ENCODE data around the gene CHP1. TPM values are rescaled to one million over a fixed set of nuclear protein-coding genes. Genes with fewer than 3 reads are reported as not detected.
"Not testable (repeated sequence)": the region's sequence is repeated elsewhere in the genome, so short reads cannot be mapped to it uniquely, and the experiment has no call there.

The CHP1 gene
- total RNA-seq, 1 donor from 2014 or later = 77.0 TPM

GRCh38 chr15:41256577-41257038 is 25.5 kb downstream of the CHP1 start:
- Mint-ChIP-seq H3K4me1 (ENCODE audit: low read depth) (peaks cover 11% of the 10 kb centered on the region), H3K36me3 (ENCODE audit: low read depth) (peaks cover 9% of the 10 kb centered on the region), H3K27ac (ENCODE audit: unreplicated experiment) (no peak overlapping the region), H3K9me3 (ENCODE audit: low read depth) (no peaks in the 10 kb centered on the region), H3K27me3 (ENCODE audit: low read depth) (no peaks in the 10 kb centered on the region), H3K4me3 (ENCODE audit: unreplicated experiment) (no peak overlapping the region)
- no peak for TF ChIP-seq CTCF (IDR thresholded peaks at IDR 0.05)
- no peak for DNase-seq (ENCODE audit: low spot score)

GRCh38 chr15:41258750-41259471 is 27.8 kb downstream of the CHP1 start:
- Mint-ChIP-seq H3K27ac (ENCODE audit: unreplicated experiment) (peak overlapping the region; percentile 23), H3K4me3 (ENCODE audit: unreplicated experiment) (no peak overlapping the region), H3K9me3 (ENCODE audit: low read depth) (no peaks in the 10 kb centered on the region), H3K27me3 (ENCODE audit: low read depth) (no peaks in the 10 kb centered on the region), H3K36me3 (ENCODE audit: low read depth) (peaks cover 21% of the 10 kb centered on the region), H3K4me1 (ENCODE audit: low read depth) (peaks cover 11% of the 10 kb centered on the region)
- DNase-seq (ENCODE audit: low spot score) = no peak
- TF ChIP-seq CTCF (IDR thresholded peaks at IDR 0.05) = no peak

- Mint-ChIP-seq H3K27ac (ENCODE audit: unreplicated experiment) (no peak overlapping the region), H3K27me3 (ENCODE audit: low read depth) (no peaks in the 10 kb centered on the region), H3K4me3 (ENCODE audit: unreplicated experiment) (no peak overlapping the region), H3K9me3 (ENCODE audit: low read depth) (no peaks in the 10 kb centered on the region), H3K4me1 (ENCODE audit: low read depth) (peaks cover 11% of the 10 kb centered on the region), H3K36me3 (ENCODE audit: low read depth) (peaks cover 18% of the 10 kb centered on the region)
- no peak for DNase-seq (ENCODE audit: low spot score)
- TF ChIP-seq CTCF (IDR thresholded peaks at IDR 0.05) = no peak
Observed at GRCh38 chr15:41259546-41260189, 28.6 kb downstream of the CHP1 start.

- H3K27me3 Mint-ChIP-seq (ENCODE audit: low read depth); H3K4me3 Mint-ChIP-seq (ENCODE audit: unreplicated experiment); H3K9me3 Mint-ChIP-seq (ENCODE audit: low read depth); H3K27ac Mint-ChIP-seq (ENCODE audit: unreplicated experiment); DNase-seq (ENCODE audit: low spot score): not testable (repeated sequence)
- peaks cover 16% of the 10 kb centered on the region for H3K36me3 Mint-ChIP-seq (ENCODE audit: low read depth)
- H3K4me1 Mint-ChIP-seq (ENCODE audit: low read depth) = peaks cover 11% of the 10 kb centered on the region
Observed at GRCh38 chr15:41260924-41261323, 29.9 kb downstream of the CHP1 start.

- no peak overlapping the region for H3K4me3 Mint-ChIP-seq (ENCODE audit: unreplicated experiment)
- H3K27ac Mint-ChIP-seq (ENCODE audit: unreplicated experiment) = no peak overlapping the region
- no peak for TF ChIP-seq CTCF (IDR thresholded peaks at IDR 0.05)
- peaks cover 21% of the 10 kb centered on the region for H3K36me3 Mint-ChIP-seq (ENCODE audit: low read depth)
- no peaks in the 10 kb centered on the region for H3K9me3 Mint-ChIP-seq (ENCODE audit: low read depth)
- peaks cover 11% of the 10 kb centered on the region for H3K4me1 Mint-ChIP-seq (ENCODE audit: low read depth)
- no peak for DNase-seq (ENCODE audit: low spot score)
- H3K27me3 Mint-ChIP-seq (ENCODE audit: low read depth) = no peaks in the 10 kb centered on the region
Observed at GRCh38 chr15:41262571-41262970, 31.5 kb downstream of the CHP1 start.
